Gastrocnemius medialis (tissue), 4 donors: Measurements from ENCODE around the gene KCNJ5.

Source experiments
- POLR2A ChIP-seq, 2 donors: fragments of 450-650 bp; IDR thresholded peaks; one replicate each; pipeline ENCODE4 v1.6.1; 2017; ENCODE audit warnings: antibody characterized with exemption in 2 of 2, mild to moderate bottlenecking in 2 of 2, moderate library complexity in 2 of 2
- TF ChIP-seq, protein P1 (sequence below), 5 experiments: fragments of 450-650 bp in 3 of 5; fragments of 200-600 bp in 2 of 5; sonication (generic) in 2 of 5; IDR thresholded peaks in 4 of 5; conservative IDR thresholded peaks in 1 of 5; 1 replicate in 4 of 5; 2 replicates in 1 of 5; pipeline ENCODE4 v1.5.1; 2016 to 2019; ENCODE audit warnings: antibody characterized with exemption in 5 of 5, mild to moderate bottlenecking in 3 of 5, moderate library complexity in 3 of 5

- TF ChIP-seq, protein P1, sequence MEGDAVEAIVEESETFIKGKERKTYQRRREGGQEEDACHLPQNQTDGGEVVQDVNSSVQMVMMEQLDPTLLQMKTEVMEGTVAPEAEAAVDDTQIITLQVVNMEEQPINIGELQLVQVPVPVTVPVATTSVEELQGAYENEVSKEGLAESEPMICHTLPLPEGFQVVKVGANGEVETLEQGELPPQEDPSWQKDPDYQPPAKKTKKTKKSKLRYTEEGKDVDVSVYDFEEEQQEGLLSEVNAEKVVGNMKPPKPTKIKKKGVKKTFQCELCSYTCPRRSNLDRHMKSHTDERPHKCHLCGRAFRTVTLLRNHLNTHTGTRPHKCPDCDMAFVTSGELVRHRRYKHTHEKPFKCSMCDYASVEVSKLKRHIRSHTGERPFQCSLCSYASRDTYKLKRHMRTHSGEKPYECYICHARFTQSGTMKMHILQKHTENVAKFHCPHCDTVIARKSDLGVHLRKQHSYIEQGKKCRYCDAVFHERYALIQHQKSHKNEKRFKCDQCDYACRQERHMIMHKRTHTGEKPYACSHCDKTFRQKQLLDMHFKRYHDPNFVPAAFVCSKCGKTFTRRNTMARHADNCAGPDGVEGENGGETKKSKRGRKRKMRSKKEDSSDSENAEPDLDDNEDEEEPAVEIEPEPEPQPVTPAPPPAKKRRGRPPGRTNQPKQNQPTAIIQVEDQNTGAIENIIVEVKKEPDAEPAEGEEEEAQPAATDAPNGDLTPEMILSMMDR (IDR thresholded peaks at IDR 0.05 in 4 of 5, conservative IDR thresholded peaks at IDR 0.05 in 1 of 5) = no peak
- no peak for TF ChIP-seq POLR2A (IDR thresholded peaks at IDR 0.05)
These were observed 3.5 kb downstream of the KCNJ5 start for GRCh38 chr11:128894685-128895084.
